ENCODE measurements around the gene RXFP3.
"Not testable (repeated sequence)": the region's sequence is repeated elsewhere in the genome, so short reads cannot be mapped to it uniquely, and the experiment has no call there.

RXFP3 gene, protein sequence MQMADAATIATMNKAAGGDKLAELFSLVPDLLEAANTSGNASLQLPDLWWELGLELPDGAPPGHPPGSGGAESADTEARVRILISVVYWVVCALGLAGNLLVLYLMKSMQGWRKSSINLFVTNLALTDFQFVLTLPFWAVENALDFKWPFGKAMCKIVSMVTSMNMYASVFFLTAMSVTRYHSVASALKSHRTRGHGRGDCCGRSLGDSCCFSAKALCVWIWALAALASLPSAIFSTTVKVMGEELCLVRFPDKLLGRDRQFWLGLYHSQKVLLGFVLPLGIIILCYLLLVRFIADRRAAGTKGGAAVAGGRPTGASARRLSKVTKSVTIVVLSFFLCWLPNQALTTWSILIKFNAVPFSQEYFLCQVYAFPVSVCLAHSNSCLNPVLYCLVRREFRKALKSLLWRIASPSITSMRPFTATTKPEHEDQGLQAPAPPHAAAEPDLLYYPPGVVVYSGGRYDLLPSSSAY

DNA sequence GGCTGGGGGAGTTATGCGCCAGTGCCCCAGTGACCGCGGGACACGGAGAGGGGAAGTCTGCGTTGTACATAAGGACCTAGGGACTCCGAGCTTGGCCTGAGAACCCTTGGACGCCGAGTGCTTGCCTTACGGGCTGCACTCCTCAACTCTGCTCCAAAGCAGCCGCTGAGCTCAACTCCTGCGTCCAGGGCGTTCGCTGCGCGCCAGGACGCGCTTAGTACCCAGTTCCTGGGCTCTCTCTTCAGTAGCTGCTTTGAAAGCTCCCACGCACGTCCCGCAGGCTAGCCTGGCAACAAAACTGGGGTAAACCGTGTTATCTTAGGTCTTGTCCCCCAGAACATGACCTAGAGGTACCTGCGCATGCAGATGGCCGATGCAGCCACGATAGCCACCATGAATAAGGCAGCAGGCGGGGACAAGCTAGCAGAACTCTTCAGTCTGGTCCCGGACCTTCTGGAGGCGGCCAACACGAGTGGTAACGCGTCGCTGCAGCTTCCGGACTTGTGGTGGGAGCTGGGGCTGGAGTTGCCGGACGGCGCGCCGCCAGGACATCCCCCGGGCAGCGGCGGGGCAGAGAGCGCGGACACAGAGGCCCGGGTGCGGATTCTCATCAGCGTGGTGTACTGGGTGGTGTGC, at the start of gene RXFP3:
TSS of gene RXFP3 (plus strand) at position 6 of the 636 bp plus-strand sequence. CDS start at position 361, 355 bp downstream.
- H3K4me3 Mint-ChIP-seq = no peak within 1 kb of the TSS
- no peaks in the 10 kb centered on the region for H3K36me3 Mint-ChIP-seq
- H3K27ac Mint-ChIP-seq = no peak within 1 kb of the TSS
- H3K4me1 Mint-ChIP-seq = peaks cover 4% of the 10 kb centered on the region
- no peaks in the 10 kb centered on the region for H3K9me3 Mint-ChIP-seq
- peaks cover 31% of the 10 kb centered on the region for H3K27me3 Mint-ChIP-seq

DNA sequence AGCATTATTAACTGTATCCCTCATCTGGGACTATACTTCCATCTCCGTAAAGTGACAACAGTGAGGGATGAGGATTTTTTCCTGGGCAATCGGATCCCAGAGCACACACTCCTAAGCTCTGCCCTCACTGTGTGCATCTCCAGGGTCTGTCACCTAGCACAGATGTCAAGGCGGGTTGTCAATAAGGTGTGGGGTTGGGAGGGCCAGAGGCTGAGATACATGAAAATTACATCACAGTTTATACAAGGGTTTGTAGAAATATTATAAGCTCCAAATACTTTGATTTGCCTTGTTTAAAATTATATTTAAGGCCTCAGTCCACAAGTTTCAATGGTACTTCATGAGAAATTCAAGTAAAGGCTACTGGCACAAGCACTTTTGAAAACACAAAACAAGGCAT, 48.9 kb upstream of the RXFP3 start:
- peaks cover 8% of the 10 kb centered on the region for H3K4me1 Mint-ChIP-seq
- no peak overlapping the region for H3K27ac Mint-ChIP-seq
- peaks cover 19% of the 10 kb centered on the region for H3K27me3 Mint-ChIP-seq
- no peaks in the 10 kb centered on the region for H3K36me3 Mint-ChIP-seq
- H3K4me3 Mint-ChIP-seq = no peak overlapping the region
- H3K9me3 Mint-ChIP-seq = no peaks in the 10 kb centered on the region

DNA sequence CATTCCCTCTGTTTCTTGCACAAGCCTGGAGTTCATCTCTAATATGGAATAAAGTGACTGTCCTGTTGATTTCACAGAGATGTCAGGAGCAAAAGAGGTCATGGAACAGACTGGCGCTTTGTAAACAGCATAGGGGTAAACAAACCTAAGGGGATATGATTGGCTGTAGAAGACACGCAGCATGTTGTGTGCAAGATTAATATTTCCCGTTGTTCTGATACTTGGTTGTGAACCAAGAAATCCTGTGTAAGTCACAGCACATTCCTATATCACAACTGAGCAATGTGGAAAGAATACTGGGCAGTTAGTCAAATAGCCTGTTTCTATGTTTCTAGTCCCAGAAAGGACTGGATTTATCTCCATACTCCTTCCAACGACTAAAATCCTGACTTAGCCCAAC, 47.6 kb upstream of the RXFP3 start:
- H3K4me1 Mint-ChIP-seq = peaks cover 10% of the 10 kb centered on the region
- H3K36me3 Mint-ChIP-seq = no peaks in the 10 kb centered on the region
- H3K9me3 Mint-ChIP-seq = no peaks in the 10 kb centered on the region
- H3K27ac Mint-ChIP-seq = no peak overlapping the region
- peaks cover 29% of the 10 kb centered on the region for H3K27me3 Mint-ChIP-seq
- H3K4me3 Mint-ChIP-seq = no peak overlapping the region

DNA sequence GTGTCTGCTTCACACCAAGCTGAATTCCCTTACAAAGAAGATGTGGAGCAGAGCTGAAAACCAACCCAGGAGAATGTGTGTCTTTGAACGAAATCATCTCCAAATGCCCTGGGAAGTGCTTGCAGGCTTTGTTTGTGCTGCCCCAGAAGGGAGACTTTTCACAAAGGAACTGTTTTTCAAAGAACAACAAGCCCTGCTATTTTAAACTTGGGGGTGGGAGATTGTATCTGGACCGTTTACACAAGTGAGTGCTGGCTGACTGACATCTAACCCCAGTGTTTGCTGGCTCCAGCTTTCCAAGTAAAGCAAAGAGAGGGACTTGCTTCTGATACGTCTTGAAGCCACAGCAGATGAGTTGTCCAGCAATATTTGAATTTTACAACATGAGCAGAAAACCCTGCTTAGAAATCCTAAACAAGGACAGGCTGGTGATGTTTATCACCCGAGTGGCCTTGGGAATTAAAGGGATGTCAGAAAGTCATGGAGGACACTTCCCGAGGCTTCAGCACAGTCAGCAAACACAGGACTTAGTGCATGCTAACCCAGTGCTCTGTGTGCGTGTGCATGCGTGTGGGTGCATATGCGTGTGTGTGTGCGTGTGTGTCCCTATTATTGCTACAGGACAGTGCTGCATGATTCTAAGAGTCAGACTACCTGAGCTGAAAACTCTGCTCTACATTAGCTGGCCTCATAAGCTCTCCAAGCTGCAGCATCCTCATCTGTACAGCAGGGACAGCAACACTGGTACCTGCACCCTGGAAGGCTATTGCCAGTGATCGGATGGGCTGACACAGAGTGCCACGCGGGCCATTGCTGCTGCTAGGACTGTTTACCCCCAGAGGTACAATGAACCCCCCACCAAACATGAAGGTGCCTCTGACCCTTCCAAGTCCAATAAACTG, 45.8 kb upstream of the RXFP3 start:
- Mint-ChIP-seq H3K4me1 (peaks cover 10% of the 10 kb centered on the region), H3K27me3 (peaks cover 36% of the 10 kb centered on the region), H3K36me3 (no peaks in the 10 kb centered on the region), H3K27ac (no peak overlapping the region), H3K9me3 (no peaks in the 10 kb centered on the region), H3K4me3 (no peak overlapping the region)

DNA sequence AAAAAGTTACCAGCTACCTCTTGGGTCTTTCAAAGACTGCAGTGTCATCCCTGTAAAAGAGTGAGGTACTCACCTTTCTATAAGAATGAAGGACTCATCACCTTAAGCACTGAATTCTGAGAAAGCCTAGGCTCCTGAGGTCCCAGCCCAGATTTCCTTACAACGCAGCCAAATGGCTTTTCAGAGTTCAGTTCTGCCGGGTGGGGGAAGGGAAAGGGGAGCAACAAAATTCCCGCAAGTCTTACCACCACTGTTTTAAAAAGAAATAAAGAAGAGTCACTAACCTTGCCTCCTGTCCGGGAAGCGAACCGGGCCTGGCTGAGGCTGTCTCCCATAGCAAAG, 44.8 kb upstream of the RXFP3 start:
- H3K36me3 Mint-ChIP-seq = no peaks in the 10 kb centered on the region
- H3K4me1 Mint-ChIP-seq = peaks cover 10% of the 10 kb centered on the region
- H3K27ac Mint-ChIP-seq = no peak overlapping the region
- peaks cover 36% of the 10 kb centered on the region for H3K27me3 Mint-ChIP-seq
- no peaks in the 10 kb centered on the region for H3K9me3 Mint-ChIP-seq
- H3K4me3 Mint-ChIP-seq = peak overlapping the region; percentile 12

DNA sequence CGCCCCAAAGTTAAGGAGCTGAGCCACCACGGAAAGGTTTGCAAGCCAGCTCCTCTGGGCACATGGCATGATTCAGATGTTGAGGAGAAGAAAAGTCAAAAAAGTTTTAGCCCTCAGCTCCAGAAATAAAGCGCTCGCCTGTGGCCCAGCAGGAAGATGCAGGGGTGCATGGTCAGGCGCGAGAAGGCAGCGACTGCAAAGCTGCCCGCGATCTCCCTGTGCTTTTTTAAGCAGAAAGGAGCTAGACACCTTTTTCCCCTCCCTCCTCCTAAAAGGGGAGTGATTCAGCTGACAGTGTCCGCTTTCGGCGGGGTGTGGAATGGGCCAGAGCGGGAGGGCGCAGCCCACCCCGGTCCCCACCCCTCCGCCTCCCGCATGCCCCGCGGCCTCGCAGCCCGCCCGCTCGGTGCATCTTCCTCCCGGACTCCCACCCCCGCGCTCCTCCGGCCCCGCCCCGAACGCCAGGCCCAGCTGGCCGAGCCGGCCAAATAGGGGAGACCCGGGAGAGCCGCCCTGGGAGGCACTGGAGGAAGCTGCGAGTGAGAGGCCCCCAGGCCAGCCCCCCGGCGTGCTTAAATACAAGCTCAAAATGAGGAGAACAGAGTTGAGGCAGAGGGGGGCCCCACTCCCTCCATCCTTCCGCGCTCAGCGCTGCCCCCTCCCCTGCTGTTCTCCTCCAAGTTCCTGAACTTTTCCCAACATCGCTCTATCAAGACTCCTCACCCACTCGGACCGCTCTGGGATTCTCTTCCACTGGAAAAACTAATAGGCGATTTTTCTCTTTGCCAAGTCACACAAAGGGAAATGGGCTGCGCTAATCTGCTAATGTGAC, 44.2 kb upstream of the RXFP3 start, which contains the start of gene ADAMTS12:
TSS of gene ADAMTS12 (minus strand) at position 203 of the 832 bp plus-strand sequence. CDS start at position 69, 134 bp downstream.
- Mint-ChIP-seq H3K27ac (no peak within 1 kb of the TSS), H3K27me3 (peaks cover 36% of the 10 kb centered on the region), H3K36me3 (no peaks in the 10 kb centered on the region), H3K9me3 (no peaks in the 10 kb centered on the region), H3K4me1 (peaks cover 10% of the 10 kb centered on the region), H3K4me3 (peak within 1 kb of the TSS; percentile 12)

DNA sequence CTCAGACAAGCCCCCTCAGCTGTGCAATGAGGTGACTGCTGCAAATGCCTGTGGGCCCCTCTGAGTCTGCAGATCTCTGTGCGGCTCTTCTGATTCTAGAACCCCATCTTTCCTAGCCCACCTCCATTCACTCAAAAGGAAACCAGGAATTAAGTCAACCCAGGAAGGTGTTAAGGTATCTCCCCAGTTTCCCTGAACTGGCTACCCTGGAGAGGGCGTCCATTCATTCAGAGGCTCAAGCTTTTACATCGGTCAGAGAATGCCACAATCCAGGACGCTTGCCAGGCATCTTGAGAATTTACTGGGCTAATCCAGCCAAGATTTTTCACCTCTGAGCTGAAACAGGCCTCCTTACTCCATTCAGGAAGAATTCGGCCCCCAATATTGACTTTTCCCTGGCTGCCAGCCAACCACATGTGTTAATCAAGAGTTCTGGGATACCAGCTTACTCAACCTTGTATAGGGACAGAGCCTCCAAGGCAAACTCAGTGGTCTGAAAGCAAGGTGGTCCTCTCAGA, 43.5 kb upstream of the RXFP3 start:
- Mint-ChIP-seq H3K27me3 (peaks cover 37% of the 10 kb centered on the region), H3K36me3 (no peaks in the 10 kb centered on the region), H3K4me3 (no peak overlapping the region), H3K4me1 (peaks cover 10% of the 10 kb centered on the region), H3K9me3 (no peaks in the 10 kb centered on the region), H3K27ac (no peak overlapping the region)

DNA sequence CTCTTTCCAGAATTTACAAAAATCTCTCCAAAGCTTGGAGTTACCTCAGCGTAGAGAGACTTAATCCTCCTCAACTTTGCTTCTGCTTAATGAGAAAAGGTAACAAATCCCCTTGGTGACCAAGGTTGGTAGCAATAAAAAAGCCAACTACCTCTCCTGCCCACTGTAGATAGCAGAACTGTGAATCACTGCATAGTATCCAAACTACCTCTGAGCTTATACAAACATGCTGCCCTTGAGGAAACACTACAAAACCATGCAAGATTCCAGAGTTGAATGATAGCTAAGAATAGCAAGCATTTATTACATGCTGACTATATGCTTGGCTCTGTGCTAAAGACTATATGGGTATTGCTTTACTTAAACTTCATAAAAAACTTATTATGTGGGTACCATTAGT, 41.6 kb upstream of the RXFP3 start:
- peaks cover 29% of the 10 kb centered on the region for H3K27me3 Mint-ChIP-seq
- no peaks in the 10 kb centered on the region for H3K36me3 Mint-ChIP-seq
- H3K27ac Mint-ChIP-seq = no peak overlapping the region
- H3K4me3 Mint-ChIP-seq = no peak overlapping the region
- H3K4me1 Mint-ChIP-seq = peaks cover 10% of the 10 kb centered on the region
- H3K9me3 Mint-ChIP-seq = no peaks in the 10 kb centered on the region

DNA sequence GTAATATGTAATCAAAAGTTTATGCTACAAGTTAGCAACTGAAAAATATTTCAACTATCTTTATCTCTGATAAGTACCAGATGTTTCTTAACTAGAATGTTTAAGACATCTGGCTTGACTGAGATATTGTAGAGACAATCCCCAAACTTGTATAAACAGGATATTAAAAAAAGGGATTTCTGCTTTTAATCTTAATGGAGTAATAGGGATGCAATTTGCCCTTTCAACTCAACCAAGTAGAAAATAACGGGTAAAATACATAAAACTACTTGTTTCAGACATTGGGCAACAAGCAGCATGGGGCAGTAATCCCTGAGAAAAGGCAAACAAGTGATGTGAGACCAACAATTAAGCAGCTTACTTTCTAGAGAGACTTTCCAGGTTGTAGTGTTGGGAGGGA, 35.0 kb upstream of the RXFP3 start:
- Mint-ChIP-seq H3K9me3 (peaks cover 14% of the 10 kb centered on the region), H3K27me3 (peaks cover 7% of the 10 kb centered on the region), H3K36me3 (peaks cover 5% of the 10 kb centered on the region), H3K4me1 (no peaks in the 10 kb centered on the region), H3K27ac (no peak overlapping the region), H3K4me3 (no peak overlapping the region)

DNA sequence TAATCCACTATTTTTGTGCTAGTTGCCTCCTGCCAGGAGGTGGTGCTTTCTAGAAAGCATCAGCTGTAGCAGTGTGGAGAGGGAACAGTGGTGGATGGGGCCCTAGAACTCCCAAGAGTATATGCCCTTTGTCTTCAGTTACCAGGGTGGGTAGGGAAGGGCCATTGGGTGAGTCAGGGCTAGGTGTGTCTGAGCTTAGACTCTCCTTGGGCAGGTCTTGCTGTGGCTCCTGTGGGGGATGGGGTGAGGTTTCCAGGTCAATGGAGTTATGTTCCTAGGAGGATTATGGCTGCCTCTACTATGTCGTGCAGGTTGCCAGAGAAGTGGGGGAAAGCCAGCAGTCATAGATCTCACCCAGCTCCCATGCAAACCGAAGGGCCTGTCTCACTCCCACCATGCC, 33.1 kb upstream of the RXFP3 start:
- H3K4me1 Mint-ChIP-seq = no peaks in the 10 kb centered on the region
- peaks cover 19% of the 10 kb centered on the region for H3K9me3 Mint-ChIP-seq
- no peak overlapping the region for H3K27ac Mint-ChIP-seq

DNA sequence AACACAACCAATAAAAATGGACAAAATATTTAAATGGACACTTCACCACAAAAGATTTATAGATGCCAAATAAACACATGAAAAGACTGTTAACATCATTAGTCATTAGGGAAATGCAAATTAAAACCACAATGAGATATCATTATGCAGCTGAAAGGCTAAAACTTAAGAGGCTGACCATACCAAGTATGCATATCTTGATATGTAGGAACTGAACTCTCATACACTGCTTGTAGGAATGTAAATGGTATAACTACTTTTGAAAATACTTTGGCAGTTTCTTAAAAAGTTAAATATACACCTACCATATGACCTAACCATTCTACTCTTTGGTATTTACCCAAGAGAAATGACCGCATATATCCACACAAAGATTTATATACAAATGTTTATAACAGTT, 30.8 kb upstream of the RXFP3 start:
- peaks cover 7% of the 10 kb centered on the region for H3K27me3 Mint-ChIP-seq
- H3K36me3 Mint-ChIP-seq = peaks cover 9% of the 10 kb centered on the region
- H3K4me3 Mint-ChIP-seq = no peak overlapping the region
- H3K27ac Mint-ChIP-seq = no peak overlapping the region
- no peaks in the 10 kb centered on the region for H3K4me1 Mint-ChIP-seq
- peaks cover 29% of the 10 kb centered on the region for H3K9me3 Mint-ChIP-seq

More for the DNA sequence above, 33.1 kb upstream of the RXFP3 start:
- H3K36me3 Mint-ChIP-seq = peaks cover 9% of the 10 kb centered on the region
- H3K27me3 Mint-ChIP-seq = peaks cover 5% of the 10 kb centered on the region
- H3K4me3 Mint-ChIP-seq = no peak overlapping the region

DNA sequence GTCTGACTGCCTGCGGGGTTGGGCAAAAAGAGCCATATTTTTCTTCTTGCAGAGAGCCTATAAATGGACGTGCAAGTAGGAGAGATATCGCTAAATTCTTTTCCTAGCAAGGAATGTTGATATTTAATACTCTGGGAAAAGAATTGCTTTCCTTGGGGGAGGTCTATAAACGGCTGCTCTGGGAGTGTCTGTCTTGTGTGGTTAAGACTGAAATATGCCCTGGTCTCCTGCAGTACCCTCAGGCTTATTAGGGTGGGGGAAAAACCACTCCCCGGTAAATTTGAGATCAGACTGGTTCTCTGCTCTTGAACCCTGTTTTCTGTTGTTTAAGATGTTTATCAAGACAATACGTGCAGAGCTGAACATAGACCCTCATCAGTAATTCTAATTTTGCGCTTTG, 29.9 kb upstream of the RXFP3 start:
- not testable (repeated sequence) for H3K4me1 Mint-ChIP-seq, H3K4me3 Mint-ChIP-seq, H3K36me3 Mint-ChIP-seq, H3K27me3 Mint-ChIP-seq, H3K27ac Mint-ChIP-seq
- peaks cover 29% of the 10 kb centered on the region for H3K9me3 Mint-ChIP-seq

DNA sequence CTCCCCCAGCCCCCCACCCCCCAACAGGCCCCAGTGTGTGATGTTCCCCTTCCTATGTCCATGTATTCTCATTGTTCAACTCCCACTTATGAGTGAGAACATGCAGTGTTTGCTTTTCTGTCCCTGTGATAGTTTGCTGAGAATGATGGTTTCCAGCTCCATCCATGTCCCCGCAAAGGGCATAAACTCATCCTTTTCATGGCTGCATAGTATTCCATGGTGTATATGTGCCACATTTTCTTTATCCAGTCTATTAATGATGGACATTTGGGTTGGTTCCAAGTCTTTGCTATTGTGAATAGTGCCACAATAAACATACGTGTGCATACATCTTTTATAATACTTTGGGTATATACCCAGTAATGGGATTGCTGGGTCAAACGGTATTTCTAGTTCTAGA, 21.3 kb upstream of the RXFP3 start:
- H3K4me3 Mint-ChIP-seq, H3K27me3 Mint-ChIP-seq, H3K27ac Mint-ChIP-seq, H3K36me3 Mint-ChIP-seq, H3K4me1 Mint-ChIP-seq: not testable (repeated sequence)
- H3K9me3 Mint-ChIP-seq = peaks cover 23% of the 10 kb centered on the region

DNA sequence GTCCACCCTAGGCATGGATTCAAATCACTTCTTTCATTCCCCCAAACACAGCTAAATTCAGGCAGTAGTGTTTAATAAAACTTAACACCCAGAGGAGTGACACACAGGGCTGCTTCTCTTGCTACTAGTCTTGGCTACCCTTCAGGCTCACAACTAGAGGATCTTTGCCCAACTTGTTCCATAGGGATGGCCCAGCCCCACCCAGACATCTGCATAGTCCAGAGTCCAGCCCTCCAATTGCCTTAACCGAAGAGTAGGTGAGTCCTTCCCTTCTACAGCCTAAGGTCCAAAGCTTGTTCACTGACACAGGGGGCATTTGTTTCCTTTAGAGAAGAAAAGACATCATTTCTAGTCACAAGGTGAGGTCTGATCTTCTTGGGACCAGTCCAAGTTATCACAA, 15.2 kb upstream of the RXFP3 start:
- H3K27ac Mint-ChIP-seq = no peak overlapping the region
- H3K4me3 Mint-ChIP-seq = no peak overlapping the region
- no peaks in the 10 kb centered on the region for H3K4me1 Mint-ChIP-seq
- peaks cover 17% of the 10 kb centered on the region for H3K9me3 Mint-ChIP-seq
- no peaks in the 10 kb centered on the region for H3K36me3 Mint-ChIP-seq
- peaks cover 17% of the 10 kb centered on the region for H3K27me3 Mint-ChIP-seq

DNA sequence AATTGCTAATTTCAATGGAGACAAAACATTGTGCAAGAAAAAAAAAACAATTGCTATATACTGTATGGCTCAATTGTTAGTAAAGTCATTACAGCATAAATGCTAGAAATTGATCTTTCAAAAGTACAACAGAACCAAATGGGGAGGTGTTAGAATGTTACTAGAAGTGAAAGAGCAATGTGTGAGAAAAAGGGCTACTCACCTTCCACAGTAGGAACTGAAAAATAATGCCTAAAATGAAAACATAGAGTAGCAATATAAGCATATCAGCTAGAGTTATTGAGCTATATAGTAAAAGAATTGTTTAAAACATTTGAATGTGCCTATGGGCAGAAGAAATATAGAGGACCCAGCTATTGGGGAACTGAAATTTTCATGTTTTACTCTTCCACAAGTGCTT, 10.9 kb upstream of the RXFP3 start:
- no peak overlapping the region for H3K4me3 Mint-ChIP-seq
- H3K27me3 Mint-ChIP-seq = peaks cover 15% of the 10 kb centered on the region
- no peaks in the 10 kb centered on the region for H3K4me1 Mint-ChIP-seq
- no peak overlapping the region for H3K27ac Mint-ChIP-seq
- no peaks in the 10 kb centered on the region for H3K9me3 Mint-ChIP-seq
- H3K36me3 Mint-ChIP-seq = no peaks in the 10 kb centered on the region

Data from activated naive CD4-positive, alpha-beta T cell treated with anti-CD3 and anti-CD28 coated beads, Interleukin-2, amount 50 U/mL, for 24 hours (primary cell).